Immature natural killer cell (primary cell): Measurements from ENCODE around the gene FXYD6. TPM values are rescaled to one million over a fixed set of nuclear protein-coding genes. Genes with fewer than 3 reads are reported as not detected.

ENCODE experiments used
- DNase-seq, 3 donors: peaks; one replicate each; pipeline ENCODE4 v3.0.0; 2022; ENCODE audit warnings: mixed read lengths in 1 of 3
- H3K27ac Mint-ChIP-seq, 6 donors: one replicate each; pipeline ENCODE4 v1.8.0; 2020; ENCODE audit warnings: mixed read lengths in 6 of 6, mild to moderate bottlenecking in 5 of 6, inconsistent platforms in 4 of 6, moderate library complexity in 3 of 6
- H3K27me3 Mint-ChIP-seq, 3 donors: one replicate each; pipeline ENCODE4 v1.8.0; 2020 to 2021; ENCODE audit warnings: low read depth in 3 of 3, mild to moderate bottlenecking in 3 of 3, mixed read lengths in 3 of 3, moderate library complexity in 3 of 3, inconsistent platforms in 1 of 3
- H3K36me3 Mint-ChIP-seq, 3 donors: one replicate each; pipeline ENCODE4 v1.8.0; 2020; ENCODE audit warnings: mixed read lengths in 3 of 3, inconsistent platforms in 2 of 3, mild to moderate bottlenecking in 2 of 3
- H3K4me1 Mint-ChIP-seq, 2 donors: one replicate each; pipeline ENCODE4 v1.8.0; 2020; ENCODE audit warnings: inconsistent platforms in 2 of 2, mild to moderate bottlenecking in 2 of 2, mixed read lengths in 2 of 2, moderate library complexity in 1 of 2
- H3K4me3 Mint-ChIP-seq, 5 donors: one replicate each; pipeline ENCODE4 v1.8.0; 2020; ENCODE audit warnings: mild to moderate bottlenecking in 5 of 5, mixed read lengths in 5 of 5, inconsistent platforms in 3 of 5, moderate library complexity in 3 of 5
- H3K9me3 Mint-ChIP-seq, 6 donors: one replicate each; pipeline ENCODE4 v1.8.0; 2020; ENCODE audit warnings: mild to moderate bottlenecking in 6 of 6, mixed read lengths in 6 of 6, inconsistent platforms in 4 of 6, moderate library complexity in 3 of 6
- polyA plus RNA-seq, 3 donors: library from polyadenylated mRNA; unstranded; fragments of 300-500 nt; fragmentation: Illumina TruSeq; gene quantifications; one replicate each; pipeline ENCODE4 v1.2.3, GENCODE V29; 2021

FXYD6 gene
- polyA plus RNA-seq, 3 donors from 2014 or later, result not detected

DNA sequence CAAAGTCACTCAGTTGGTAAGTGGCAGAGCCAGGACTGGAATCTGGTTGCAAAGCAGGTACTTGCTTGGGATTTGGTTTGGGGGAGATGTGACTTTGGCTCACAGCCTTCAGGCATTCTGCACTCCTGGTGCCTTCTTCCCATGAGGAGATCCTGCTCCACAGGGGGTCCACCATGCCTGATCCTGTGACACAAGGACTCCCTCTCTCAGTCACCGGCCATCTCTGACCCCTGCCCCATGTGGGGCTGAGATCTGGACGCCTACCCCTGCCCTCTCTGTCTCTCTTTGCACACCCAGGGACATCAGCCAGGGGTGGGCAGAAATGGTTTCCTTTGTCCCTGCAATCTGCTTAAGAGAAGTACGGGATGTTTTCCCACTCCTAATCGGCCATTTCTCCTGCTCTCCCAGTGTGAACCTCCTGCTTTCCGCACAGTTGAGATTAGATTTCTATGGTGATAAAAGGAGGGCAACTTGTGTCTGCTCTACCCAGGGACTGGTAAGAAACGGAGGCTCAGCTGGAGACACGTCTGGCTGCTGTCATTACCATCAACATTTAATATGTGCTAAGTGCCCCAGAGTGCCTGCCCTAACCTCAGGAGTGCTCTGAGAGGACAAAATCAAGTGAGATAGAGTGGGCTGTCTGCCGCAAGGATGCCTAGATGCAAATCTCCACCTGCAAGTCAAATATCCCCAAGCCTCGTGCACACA lies 11.1 kb upstream of the FXYD6 start:
- no peak for DNase-seq
- Mint-ChIP-seq H3K4me1 (no peaks in the 10 kb centered on the region), H3K36me3 (peaks cover 0 to 4% (median 3%) of the 10 kb centered on the region in 3 donors), H3K9me3 (no peaks in the 10 kb centered on the region), H3K27me3 (peaks cover 0 to 17% (median 1%) of the 10 kb centered on the region in 3 donors), H3K4me3 (no peak overlapping the region), H3K27ac (no peak overlapping the region)

DNA sequence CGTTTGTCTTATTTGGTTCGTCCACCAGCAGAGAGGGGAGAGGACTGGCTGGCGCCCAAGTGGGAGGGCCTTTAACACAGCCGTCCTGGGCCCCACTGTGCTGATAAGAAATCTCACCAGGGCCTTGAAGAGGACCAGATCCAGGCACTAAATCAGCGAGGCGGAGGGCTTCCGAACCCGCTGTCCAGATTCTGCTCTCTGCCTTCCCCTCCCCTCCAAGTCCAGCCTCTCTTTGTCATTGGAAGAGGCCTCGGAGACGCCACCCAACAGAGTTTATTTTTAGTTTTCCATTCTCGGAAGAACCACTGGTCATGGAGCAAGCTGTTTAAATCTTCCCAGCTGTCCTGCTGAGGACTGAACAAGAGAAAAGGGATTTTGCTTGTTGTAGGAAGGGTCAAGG lies 9.3 kb upstream of the FXYD6 start:
- no peak overlapping the region for H3K4me3 Mint-ChIP-seq
- peaks cover 0 to 4% (median 0%) of the 10 kb centered on the region in 3 donors for H3K36me3 Mint-ChIP-seq
- no peaks in the 10 kb centered on the region for H3K9me3 Mint-ChIP-seq
- H3K27me3 Mint-ChIP-seq, result peaks cover 0 to 15% (median 6%) of the 10 kb centered on the region in 3 donors
- no peaks in the 10 kb centered on the region for H3K4me1 Mint-ChIP-seq
- DNase-seq, result no peak
- H3K27ac Mint-ChIP-seq, result no peak overlapping the region

DNA sequence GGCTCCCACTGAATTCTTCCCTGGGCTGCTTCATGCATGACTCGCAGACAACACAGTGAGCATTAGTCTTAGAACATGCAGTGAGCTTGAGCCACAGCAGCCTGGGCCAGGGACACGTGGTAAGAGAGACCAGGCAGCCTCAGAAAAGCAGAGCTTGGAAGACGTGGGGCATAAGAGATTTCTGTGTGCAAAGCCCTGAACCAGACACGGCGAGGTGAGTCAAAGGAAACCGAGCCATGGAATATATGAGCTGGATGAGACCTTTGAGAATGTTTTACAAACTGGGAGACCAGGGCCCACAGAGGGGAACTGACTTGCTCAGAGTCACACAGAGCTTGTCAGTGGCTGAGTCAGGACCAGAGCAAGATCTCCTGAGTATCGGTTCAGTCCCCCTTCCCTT lies 8.5 kb upstream of the FXYD6 start:
- no peak for DNase-seq
- Mint-ChIP-seq H3K27ac (no peak overlapping the region), H3K4me1 (no peaks in the 10 kb centered on the region), H3K9me3 (no peaks in the 10 kb centered on the region), H3K4me3 (no peak overlapping the region), H3K36me3 (peaks cover 0 to 4% (median 0%) of the 10 kb centered on the region in 3 donors), H3K27me3 (peaks cover 2 to 18% (median 7%) of the 10 kb centered on the region in 3 donors)

DNA sequence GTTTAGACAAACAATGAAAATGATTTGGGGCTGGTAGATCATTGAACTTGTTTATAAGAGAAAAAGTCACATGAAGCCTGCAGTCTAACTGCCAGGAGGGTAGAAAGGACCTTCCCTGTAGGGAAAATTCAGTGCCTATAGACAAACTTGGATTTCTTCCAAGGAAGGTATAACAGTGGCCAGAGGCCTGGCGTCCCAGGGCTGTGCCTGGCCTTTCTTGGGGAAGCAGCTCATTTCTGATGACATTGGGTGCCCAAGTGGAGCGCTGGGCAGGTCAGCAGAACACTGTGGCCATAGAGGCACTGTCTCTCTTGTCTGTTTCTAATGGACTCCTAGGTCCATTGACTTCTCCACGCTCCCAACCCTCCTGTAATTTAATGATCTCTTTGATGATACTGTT lies 6.6 kb upstream of the FXYD6 start:
- Mint-ChIP-seq H3K4me1 (no peaks in the 10 kb centered on the region), H3K4me3 (no peak overlapping the region), H3K9me3 (no peaks in the 10 kb centered on the region), H3K27me3 (peaks cover 5 to 21% (median 10%) of the 10 kb centered on the region in 3 donors), H3K27ac (no peak overlapping the region), H3K36me3 (no peaks in the 10 kb centered on the region)
- DNase-seq, result no peak

DNA sequence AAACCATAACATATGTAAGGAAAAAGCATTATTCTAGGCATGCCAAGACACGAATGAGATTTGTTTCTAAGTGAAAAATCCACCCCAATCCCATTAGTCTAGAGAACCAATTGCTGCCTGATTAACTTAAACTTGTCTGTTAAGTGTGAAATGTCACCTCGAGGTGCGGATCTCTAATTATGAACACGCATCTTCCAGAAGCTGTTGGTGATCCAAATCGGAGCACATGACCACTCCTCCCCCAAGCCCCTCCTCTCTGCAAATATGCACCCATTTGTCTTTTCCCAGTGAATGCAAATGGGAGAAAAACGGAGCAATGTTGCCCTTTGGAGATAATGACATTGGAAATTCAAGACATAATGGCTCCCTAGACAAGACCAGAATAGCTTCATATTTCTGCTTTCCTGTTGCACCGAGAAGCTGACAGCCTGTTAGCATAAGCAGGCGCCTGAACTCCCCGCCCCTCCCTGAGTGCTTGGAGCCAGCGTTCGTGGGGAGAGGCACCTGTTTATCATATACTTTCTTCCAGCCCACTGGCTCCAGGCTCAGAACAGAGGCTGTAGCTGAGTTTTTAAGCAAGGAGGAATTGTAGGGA lies 6.0 kb upstream of the FXYD6 start:
- no peaks in the 10 kb centered on the region for H3K36me3 Mint-ChIP-seq
- H3K27me3 Mint-ChIP-seq, result peaks cover 9 to 22% (median 10%) of the 10 kb centered on the region in 3 donors
- no peak overlapping the region for H3K27ac Mint-ChIP-seq

DNA sequence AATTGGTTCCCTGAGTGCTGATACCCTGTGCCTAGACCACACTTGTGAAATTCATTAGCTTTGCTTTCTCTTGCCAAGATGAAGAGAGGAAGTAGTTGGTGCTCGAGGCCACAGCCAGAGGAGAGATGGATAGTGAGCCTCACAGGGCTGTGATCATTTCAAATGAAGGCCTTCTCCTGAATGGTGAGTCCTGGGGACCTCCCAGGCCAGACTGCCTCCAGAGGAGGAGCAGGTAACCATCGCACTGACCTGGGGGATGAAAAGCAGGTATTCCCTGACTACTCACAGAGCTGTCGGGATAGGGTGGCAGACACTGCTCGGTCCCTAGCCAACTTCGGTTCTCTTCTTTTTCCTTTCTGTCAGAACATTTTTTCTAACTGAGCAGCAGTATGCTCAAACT lies 4.8 kb upstream of the FXYD6 start:
- Mint-ChIP-seq H3K4me1 (peaks cover 1 to 7% of the 10 kb centered on the region in 2 donors), H3K36me3 (no peaks in the 10 kb centered on the region), H3K9me3 (no peaks in the 10 kb centered on the region), H3K27me3 (peaks cover 13 to 25% (median 13%) of the 10 kb centered on the region in 3 donors), H3K4me3 (no peak overlapping the region), H3K27ac (no peak overlapping the region)
- DNase-seq, result no peak

More for the DNA sequence above, 6.0 kb upstream of the FXYD6 start:
- no peak for DNase-seq
- no peaks in the 10 kb centered on the region for H3K9me3 Mint-ChIP-seq
- H3K4me1 Mint-ChIP-seq, result peaks cover 0 to under 1% of the 10 kb centered on the region in 2 donors
- no peak overlapping the region for H3K4me3 Mint-ChIP-seq

DNA sequence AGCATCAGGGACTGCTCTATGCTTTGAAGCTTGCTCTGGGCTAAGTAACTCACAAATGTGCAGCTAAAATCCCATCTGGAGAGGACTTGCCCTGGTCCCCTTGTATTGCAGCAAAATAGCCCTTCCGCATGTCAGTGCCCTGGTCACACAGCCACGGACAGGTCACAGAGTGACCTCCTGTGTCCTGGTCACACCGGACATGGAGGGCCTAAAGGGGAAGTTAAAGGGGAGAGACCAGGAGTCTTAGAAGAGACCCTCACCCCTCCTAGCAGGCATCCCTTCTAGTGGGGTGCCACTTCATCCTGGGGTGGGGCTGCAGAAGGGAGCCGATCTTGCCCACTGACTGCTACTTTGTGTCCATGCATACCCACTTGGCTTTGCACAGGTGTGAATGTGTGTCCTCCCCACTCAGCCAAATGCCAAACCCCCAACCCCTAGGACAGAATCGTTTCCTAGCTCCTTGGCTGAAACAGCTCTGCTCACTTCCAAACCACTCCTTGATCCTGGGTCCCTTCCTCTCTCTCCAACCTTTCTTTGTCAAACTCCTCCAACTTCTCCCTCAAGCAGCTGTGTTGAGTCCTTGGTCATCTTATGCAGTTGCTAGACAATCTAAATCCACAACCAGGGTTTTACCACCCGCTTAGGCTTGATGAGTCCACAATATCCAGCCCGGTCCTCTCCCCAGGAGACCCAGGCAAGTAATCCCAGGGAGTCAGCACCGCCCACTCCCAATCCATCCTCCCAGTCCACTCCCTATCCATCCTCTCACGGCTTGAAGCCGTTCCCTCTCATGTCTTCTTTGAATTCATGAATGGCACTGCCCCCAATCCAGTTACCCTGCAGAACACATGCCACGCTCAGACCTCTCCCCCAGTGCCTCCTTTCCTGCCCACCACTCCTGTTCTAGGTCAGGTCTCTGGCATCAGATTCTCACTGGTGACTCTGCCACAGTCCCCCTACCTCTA lies 3.3 kb upstream of the FXYD6 start:
- no peaks in the 10 kb centered on the region for H3K9me3 Mint-ChIP-seq
- peaks cover 20 to 31% (median 26%) of the 10 kb centered on the region in 3 donors for H3K27me3 Mint-ChIP-seq
- no peak overlapping the region for H3K4me3 Mint-ChIP-seq
- peaks cover 14 to 19% of the 10 kb centered on the region in 2 donors for H3K4me1 Mint-ChIP-seq
- no peaks in the 10 kb centered on the region for H3K36me3 Mint-ChIP-seq
- no peak overlapping the region for H3K27ac Mint-ChIP-seq
- DNase-seq, result no peak

DNA sequence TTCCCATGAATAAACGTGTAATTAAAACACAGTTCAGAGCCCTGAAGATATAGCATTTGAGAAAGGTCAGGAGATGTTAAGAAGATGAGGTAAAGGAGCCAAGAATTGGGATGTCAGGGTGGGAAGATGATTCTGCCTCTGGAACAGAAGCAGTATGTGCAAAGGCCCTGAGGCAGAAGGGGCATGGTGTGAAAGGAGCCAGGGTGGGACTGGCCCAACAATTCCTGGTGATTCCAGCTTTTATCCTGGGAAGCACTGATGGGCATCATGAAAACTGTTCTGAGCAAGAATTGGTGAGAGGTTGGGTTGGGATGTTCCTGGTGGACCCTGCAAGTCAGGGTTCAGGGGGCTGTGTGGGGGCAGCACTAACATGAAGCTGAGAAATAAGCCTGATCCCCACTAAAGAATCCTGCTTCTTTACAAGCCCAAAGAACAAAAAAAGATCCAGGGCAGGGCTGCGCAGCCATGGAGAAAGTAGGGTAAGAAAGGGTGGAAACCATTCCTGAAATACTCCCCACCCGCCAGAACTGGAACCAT lies 2.5 kb upstream of the FXYD6 start:
- H3K4me1 Mint-ChIP-seq, result peaks cover 15 to 21% of the 10 kb centered on the region in 2 donors
- DNase-seq, result no peak
- H3K27ac Mint-ChIP-seq, result no peak overlapping the region
- H3K4me3 Mint-ChIP-seq, result no peak overlapping the region
- H3K27me3 Mint-ChIP-seq, result peaks cover 20 to 35% (median 31%) of the 10 kb centered on the region in 3 donors
- no peaks in the 10 kb centered on the region for H3K36me3 Mint-ChIP-seq
- H3K9me3 Mint-ChIP-seq, result no peaks in the 10 kb centered on the region

DNA sequence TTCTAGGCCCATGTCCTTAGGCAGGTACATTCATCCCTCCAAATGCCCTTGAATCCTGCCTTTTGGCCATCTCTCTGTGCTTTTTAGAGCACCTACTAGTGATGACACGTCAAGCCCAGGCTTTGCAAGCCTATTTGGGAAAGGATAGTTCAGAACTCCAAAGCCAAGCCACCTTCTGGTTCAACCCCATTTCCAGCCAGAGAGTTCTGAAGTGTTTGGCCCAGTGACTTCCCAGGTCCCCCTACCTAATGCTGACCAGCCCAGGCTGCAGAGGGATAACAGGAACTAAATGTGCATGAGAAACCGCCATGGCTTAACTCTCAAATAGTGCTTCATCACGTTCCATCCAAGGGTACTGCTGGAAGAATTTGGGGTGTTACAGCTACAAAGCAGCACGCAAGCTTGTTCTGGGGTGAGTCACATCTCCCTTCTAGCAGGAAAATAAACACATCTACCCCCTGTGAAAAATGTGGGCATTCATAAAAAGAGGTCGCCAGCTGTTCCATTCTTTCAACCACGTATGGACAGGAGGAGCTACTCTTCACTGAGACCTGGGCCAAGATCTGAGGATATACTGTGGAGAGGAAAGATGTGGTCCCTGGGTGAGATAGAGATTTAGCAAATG lies 2.0 kb upstream of the FXYD6 start:
- Mint-ChIP-seq H3K4me3 (peak overlapping the region in 2 of 5 donors; percentile 22 to 41), H3K4me1 (peaks cover 15 to 21% of the 10 kb centered on the region in 2 donors), H3K27ac (no peak overlapping the region), H3K36me3 (no peaks in the 10 kb centered on the region), H3K9me3 (no peaks in the 10 kb centered on the region), H3K27me3 (peaks cover 20 to 41% (median 32%) of the 10 kb centered on the region in 3 donors)
- DNase-seq, result no peak

DNA sequence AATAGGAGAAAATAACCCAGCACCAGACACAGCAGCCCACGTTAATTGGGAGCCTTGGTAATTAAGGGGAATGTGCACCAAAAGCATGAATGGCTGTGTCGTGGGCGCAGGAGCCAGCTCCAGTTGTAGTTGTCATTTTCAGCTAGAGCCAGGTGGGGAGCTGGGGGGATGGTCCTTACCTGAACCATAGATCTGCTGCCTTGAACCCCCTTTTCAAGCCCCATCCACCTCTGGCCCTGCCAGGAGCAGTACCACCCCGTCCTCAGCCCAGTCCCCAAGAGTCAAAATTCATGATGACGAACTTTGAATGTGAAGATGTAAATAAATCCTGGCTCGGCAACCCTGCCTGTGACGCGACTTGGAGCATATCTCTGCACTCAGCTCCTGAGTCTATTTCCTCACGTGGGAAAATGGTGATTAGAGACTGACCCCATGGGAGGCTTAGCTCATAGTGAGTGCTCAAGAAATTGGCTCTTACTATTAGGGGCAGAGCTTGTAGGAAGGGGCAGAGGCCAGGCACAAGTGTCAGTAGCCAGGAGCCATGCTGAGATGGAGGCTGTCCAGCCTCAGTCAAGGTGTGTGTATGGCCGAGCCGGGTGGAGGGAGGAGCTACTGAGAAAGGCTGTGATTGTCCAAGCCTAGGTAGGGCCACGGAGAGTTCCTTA lies 794 bp upstream of the FXYD6 start:
- H3K27ac Mint-ChIP-seq, result peak overlapping the region in 1 of 6 donors; percentile 25
- H3K4me1 Mint-ChIP-seq, result peaks cover 20 to 23% of the 10 kb centered on the region in 2 donors
- no peaks in the 10 kb centered on the region for H3K9me3 Mint-ChIP-seq
- no peaks in the 10 kb centered on the region for H3K36me3 Mint-ChIP-seq
- no peak for DNase-seq
- peak overlapping the region in 2 of 5 donors; percentile 53 to 57 for H3K4me3 Mint-ChIP-seq
- H3K27me3 Mint-ChIP-seq, result peaks cover 20 to 45% (median 30%) of the 10 kb centered on the region in 3 donors

DNA sequence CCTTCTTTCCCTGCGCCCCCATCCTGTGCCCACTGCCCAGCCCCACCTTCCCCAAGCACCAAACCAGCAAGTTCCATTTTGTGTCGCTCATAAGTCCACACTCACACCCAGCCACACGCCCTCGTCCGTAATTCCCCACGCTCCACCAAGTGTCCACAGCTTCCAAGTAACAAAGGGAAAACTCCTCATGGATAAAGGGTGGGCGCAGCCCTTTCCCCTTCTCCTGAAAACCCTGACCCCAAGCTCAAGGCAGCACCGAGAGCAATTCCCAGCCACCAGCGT lies 458 bp downstream of the FXYD6 start:
- H3K4me3 Mint-ChIP-seq, result peak overlapping the region; percentile 55 to 79 (median 62)
- no peaks in the 10 kb centered on the region for H3K9me3 Mint-ChIP-seq
- no peak overlapping the region for H3K27ac Mint-ChIP-seq
- peaks cover 20 to 45% (median 27%) of the 10 kb centered on the region in 3 donors for H3K27me3 Mint-ChIP-seq
- H3K4me1 Mint-ChIP-seq, result peaks cover 20 to 23% of the 10 kb centered on the region in 2 donors
- DNase-seq, result no peak
- H3K36me3 Mint-ChIP-seq, result no peaks in the 10 kb centered on the region

DNA sequence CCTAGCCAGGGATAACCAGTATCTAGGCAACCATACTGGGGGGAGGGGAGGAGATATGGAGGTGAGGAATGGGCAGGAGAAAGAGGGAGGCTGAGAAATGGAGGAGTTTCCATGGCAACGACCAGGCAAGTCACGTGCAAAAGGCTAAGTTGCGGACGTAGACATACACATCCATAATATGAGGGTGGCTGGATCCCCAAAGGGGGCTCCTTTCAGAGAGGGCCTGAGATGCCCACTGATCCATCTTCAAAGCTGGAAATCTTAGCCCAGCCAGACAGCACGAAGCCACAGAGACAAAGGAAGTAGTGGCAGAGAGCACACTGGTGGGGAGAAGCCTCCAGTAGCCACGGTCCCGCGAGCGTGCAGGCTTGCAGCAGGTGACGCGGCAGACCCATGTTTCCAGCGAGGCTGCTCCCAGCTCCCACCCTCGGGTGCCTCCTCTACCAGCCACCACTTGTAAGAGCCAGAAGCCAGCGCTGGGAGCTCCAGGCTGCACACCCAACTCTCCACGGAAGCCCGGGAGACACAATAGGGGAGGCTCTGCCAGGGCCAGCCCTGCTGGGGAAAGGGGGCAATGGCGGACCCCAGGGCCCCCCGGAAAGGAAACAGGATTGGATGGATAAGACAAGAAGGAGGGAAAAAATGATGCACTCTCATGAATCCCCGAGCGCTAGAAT lies 938 bp downstream of the FXYD6 start:
- Mint-ChIP-seq H3K36me3 (no peaks in the 10 kb centered on the region), H3K27me3 (peaks cover 20 to 43% (median 26%) of the 10 kb centered on the region in 3 donors), H3K27ac (no peak overlapping the region), H3K9me3 (no peaks in the 10 kb centered on the region), H3K4me1 (peaks cover 20 to 23% of the 10 kb centered on the region in 2 donors), H3K4me3 (peak overlapping the region; percentile 55 to 79 (median 62))
- no peak for DNase-seq
